GM12875 (cell line): ENCODE data around the gene PDE11A.

Experiments used
- H3K4me3 ChIP-seq: one replicate; pipeline ENCODE4 v1.5.1; 2011; ENCODE audit warnings: low read depth, low read length, control low read depth
- CTCF ChIP-seq: IDR thresholded peaks from 2 replicates; pipeline ENCODE4 v1.5.1; 2011; ENCODE audit warnings: low read depth, mild to moderate bottlenecking, control low read depth, inconsistent platforms, low read length, moderate library complexity, borderline replicate concordance; ENCODE audit not compliant: insufficient read depth

The PDE11A gene

GRCh38 chr2:177670791-177671535 lies 401.6 kb downstream of the PDE11A start:
- no peak overlapping the region for H3K4me3 ChIP-seq
- TF ChIP-seq CTCF = no peak

- TF ChIP-seq CTCF = no peak
- H3K4me3 ChIP-seq = no peak overlapping the region
Observed at GRCh38 chr2:177669625-177670330, 402.8 kb downstream of the PDE11A start.

GRCh38 chr2:177669201-177669600 lies 403.4 kb downstream of the PDE11A start:
- H3K4me3 ChIP-seq = no peak overlapping the region
- no peak for TF ChIP-seq CTCF

- no peak for TF ChIP-seq CTCF
- H3K4me3 ChIP-seq = no peak overlapping the region
Observed at GRCh38 chr2:177668617-177669016, 404.0 kb downstream of the PDE11A start.

GRCh38 chr2:177667626-177668025 lies 405.0 kb downstream of the PDE11A start:
- H3K4me3 ChIP-seq = no peak overlapping the region
- no peak for TF ChIP-seq CTCF

- no peak for TF ChIP-seq CTCF
Observed at GRCh38 chr2:177666408-177666807, 406.2 kb downstream of the PDE11A start.

GRCh38 chr2:177665948-177666347 lies 406.6 kb downstream of the PDE11A start:
- no peak for TF ChIP-seq CTCF
- H3K4me3 ChIP-seq = no peak overlapping the region

More at GRCh38 chr2:177666408-177666807, 406.2 kb downstream of the PDE11A start:
- H3K4me3 ChIP-seq = no peak overlapping the region
